GM23248 (cell line): ENCODE results near the gene LCORL.

ENCODE experiments used
- EZH2 ChIP-seq: fragments of 200-600 bp; sonication (generic); IDR thresholded peaks from 2 replicates; pipeline ENCODE4 v1.6.1; 2018; ENCODE audit warnings: antibody characterized with exemption, mild to moderate bottlenecking; ENCODE audit not compliant: insufficient read depth, poor library complexity, severe bottlenecking
- EZH2phosphoT487 ChIP-seq: fragments of 200-600 bp; sonication (generic); IDR thresholded peaks from 2 replicates; pipeline ENCODE4 v1.6.1; 2018; ENCODE audit warnings: antibody characterized with exemption, moderate library complexity, mild to moderate bottlenecking, low read depth; ENCODE audit not compliant: insufficient read depth

DNA sequence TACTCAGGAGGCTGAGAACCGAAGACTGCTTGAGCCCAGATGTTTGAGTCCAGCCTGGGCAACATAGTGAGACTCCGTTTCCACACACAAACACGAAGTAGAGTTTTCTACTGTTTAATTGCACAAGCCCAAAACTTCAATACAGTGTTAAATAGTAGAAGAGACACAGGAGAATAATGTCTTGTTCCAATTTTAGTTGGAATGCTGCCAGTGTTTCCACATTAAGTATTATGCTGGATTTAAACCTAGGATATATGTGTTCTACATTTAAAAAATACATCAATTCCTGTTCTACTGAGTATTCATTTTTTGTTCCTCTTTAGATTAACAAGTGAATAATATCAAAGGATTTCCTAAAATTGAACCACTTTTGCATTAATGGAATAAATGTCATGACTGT lies 91.3 kb downstream of the LCORL start:
- TF ChIP-seq EZH2phosphoT487 (no peak), EZH2 (no peak)
